ENCODE data around the gene CLDN20.
A peak's percentile ranks its signal among the peaks of the same experiment; 100 is the strongest.

CLDN20 gene

GRCh38 chr6:155245193-155245592, 18.6 kb upstream of the CLDN20 start:
- no peak for DNase-seq (ENCODE audit: low read depth, low spot score)

GRCh38 chr6:155245831-155246230, 18.0 kb upstream of the CLDN20 start:
- no peak for DNase-seq (ENCODE audit: low read depth, low spot score)

- DNase-seq (ENCODE audit: low read depth, low spot score): no peak
These were observed 17.0 kb upstream of the CLDN20 start for GRCh38 chr6:155246825-155247224.

GRCh38 chr6:155247618-155248007, 16.2 kb upstream of the CLDN20 start:
- DNase-seq (ENCODE audit: low read depth, low spot score): no peak

GRCh38 chr6:155248008-155249001, 15.5 kb upstream of the CLDN20 start:
- peak; percentile 2 for DNase-seq (ENCODE audit: low read depth, low spot score)

- no peak for DNase-seq (ENCODE audit: low read depth, low spot score)
These were observed 13.0 kb upstream of the CLDN20 start for GRCh38 chr6:155250701-155251381.

- DNase-seq (ENCODE audit: low read depth, low spot score): no peak
These were observed 11.2 kb upstream of the CLDN20 start for GRCh38 chr6:155252581-155252980.

GRCh38 chr6:155253337-155253736, 10.5 kb upstream of the CLDN20 start:
- DNase-seq (ENCODE audit: low read depth, low spot score): no peak

- no peak for DNase-seq (ENCODE audit: low read depth, low spot score)
These were observed 9.7 kb upstream of the CLDN20 start for GRCh38 chr6:155254139-155254538.

GRCh38 chr6:155256122-155256795, 7.6 kb upstream of the CLDN20 start:
- DNase-seq (ENCODE audit: low read depth, low spot score): no peak

- DNase-seq (ENCODE audit: low read depth, low spot score): no peak
These were observed 6.0 kb upstream of the CLDN20 start for GRCh38 chr6:155257796-155258195.

- DNase-seq (ENCODE audit: low read depth, low spot score): no peak
These were observed 4.6 kb upstream of the CLDN20 start for GRCh38 chr6:155259204-155259603.

GRCh38 chr6:155259897-155260296, 3.9 kb upstream of the CLDN20 start:
- no peak for DNase-seq (ENCODE audit: low read depth, low spot score)

- DNase-seq (ENCODE audit: low read depth, low spot score): no peak
These were observed 3.1 kb upstream of the CLDN20 start for GRCh38 chr6:155260686-155261085.

GRCh38 chr6:155261111-155261900, 2.5 kb upstream of the CLDN20 start:
- DNase-seq (ENCODE audit: low read depth, low spot score): no peak

- no peak for DNase-seq (ENCODE audit: low read depth, low spot score)
These were observed 1.2 kb upstream of the CLDN20 start for GRCh38 chr6:155262655-155263054.

GRCh38 chr6:155264693-155265320, 994 bp downstream of the CLDN20 start:
- DNase-seq (ENCODE audit: low read depth, low spot score): no peak

GRCh38 chr6:155265843-155266535, 2.2 kb downstream of the CLDN20 start:
- no peak for DNase-seq (ENCODE audit: low read depth, low spot score)

- no peak for DNase-seq (ENCODE audit: low read depth, low spot score)
These were observed 3.6 kb downstream of the CLDN20 start for GRCh38 chr6:155267411-155267810.
